ENCODE results near the gene FHIT.

- no peak for TF ChIP-seq POLR2A (IDR thresholded peaks at IDR 0.05)
- TF ChIP-seq, protein P1, sequence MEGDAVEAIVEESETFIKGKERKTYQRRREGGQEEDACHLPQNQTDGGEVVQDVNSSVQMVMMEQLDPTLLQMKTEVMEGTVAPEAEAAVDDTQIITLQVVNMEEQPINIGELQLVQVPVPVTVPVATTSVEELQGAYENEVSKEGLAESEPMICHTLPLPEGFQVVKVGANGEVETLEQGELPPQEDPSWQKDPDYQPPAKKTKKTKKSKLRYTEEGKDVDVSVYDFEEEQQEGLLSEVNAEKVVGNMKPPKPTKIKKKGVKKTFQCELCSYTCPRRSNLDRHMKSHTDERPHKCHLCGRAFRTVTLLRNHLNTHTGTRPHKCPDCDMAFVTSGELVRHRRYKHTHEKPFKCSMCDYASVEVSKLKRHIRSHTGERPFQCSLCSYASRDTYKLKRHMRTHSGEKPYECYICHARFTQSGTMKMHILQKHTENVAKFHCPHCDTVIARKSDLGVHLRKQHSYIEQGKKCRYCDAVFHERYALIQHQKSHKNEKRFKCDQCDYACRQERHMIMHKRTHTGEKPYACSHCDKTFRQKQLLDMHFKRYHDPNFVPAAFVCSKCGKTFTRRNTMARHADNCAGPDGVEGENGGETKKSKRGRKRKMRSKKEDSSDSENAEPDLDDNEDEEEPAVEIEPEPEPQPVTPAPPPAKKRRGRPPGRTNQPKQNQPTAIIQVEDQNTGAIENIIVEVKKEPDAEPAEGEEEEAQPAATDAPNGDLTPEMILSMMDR (IDR thresholded peaks at IDR 0.05): no peak
Measured at GRCh38 chr3:60746695-60747416, 504.4 kb downstream of the FHIT start.
